ENCODE data around the gene OXCT1. TPM values are rescaled to one million over a fixed set of nuclear protein-coding genes. Genes with fewer than 3 reads are reported as not detected.

Gene OXCT1
- total and polyA plus RNA-seq, 9 donors, result 9.0 to 29.8 (median 15.4) TPM

GRCh38 chr5:41797662-41798061 lies 72.6 kb downstream of the OXCT1 start:
- TF ChIP-seq EP300 (IDR thresholded peaks at IDR 0.05) (no peak), CTCF (IDR thresholded peaks at IDR 0.05) (no peak), POLR2A (IDR thresholded peaks at IDR 0.05) (no peak)
- Histone ChIP-seq H3K9me3 (no peaks in the 10 kb centered on the region), H3K36me3 (no peaks in the 10 kb centered on the region), H3K4me1 (ENCODE audit: insufficient read depth) (peaks cover 10% of the 10 kb centered on the region), H3K4me3 (no peak overlapping the region), H3K27ac (no peak overlapping the region), H3K27me3 (no peaks in the 10 kb centered on the region)
- WGBS, 3 donors, result 97 to 100% (median 98%) methylated on average over 2 of the region's 2 CpGs
- no peak for DNase-seq
- intact Hi-C loops (cut with DNase I), result loop anchor here in 1 of 4 donors (2.0 kb wide), 1 partner anchor 45 kb away; no protein-coding TSS in a partner anchor

- Histone ChIP-seq H3K4me3 (no peak overlapping the region), H3K36me3 (no peaks in the 10 kb centered on the region), H3K27me3 (no peaks in the 10 kb centered on the region), H3K27ac (no peak overlapping the region), H3K4me1 (ENCODE audit: insufficient read depth) (peaks cover 10% of the 10 kb centered on the region), H3K9me3 (no peaks in the 10 kb centered on the region)
- intact Hi-C loops (cut with DNase I), result no loop called here
- DNase-seq, result no peak
- no peak for TF ChIP-seq POLR2A (IDR thresholded peaks at IDR 0.05)
- no peak for TF ChIP-seq CTCF (IDR thresholded peaks at IDR 0.05)
- no peak for TF ChIP-seq EP300 (IDR thresholded peaks at IDR 0.05)
Observed at GRCh38 chr5:41796061-41796460, 74.2 kb downstream of the OXCT1 start.

GRCh38 chr5:41795125-41795524 lies 75.1 kb downstream of the OXCT1 start:
- intact Hi-C loops (cut with DNase I), result no loop called here
- peaks cover 10% of the 10 kb centered on the region for H3K4me1 ChIP-seq (ENCODE audit: insufficient read depth)
- TF ChIP-seq EP300 (IDR thresholded peaks at IDR 0.05) (no peak), POLR2A (IDR thresholded peaks at IDR 0.05) (no peak), CTCF (IDR thresholded peaks at IDR 0.05) (no peak)
- H3K36me3 ChIP-seq, result no peaks in the 10 kb centered on the region
- DNase-seq, result no peak
- H3K27ac ChIP-seq, result peak overlapping the region in 1 of 2 donors; percentile 44
- no peaks in the 10 kb centered on the region for H3K9me3 ChIP-seq
- no peak overlapping the region for H3K4me3 ChIP-seq
- 74 to 84% (median 78%) methylated on average over 6 of the region's 6 CpGs for WGBS, 3 donors
- H3K27me3 ChIP-seq, result no peaks in the 10 kb centered on the region

- DNase-seq, result peak in 1 of 5 donors; percentile 30
- no peaks in the 10 kb centered on the region for H3K36me3 ChIP-seq
- no peaks in the 10 kb centered on the region for H3K27me3 ChIP-seq
- WGBS, 3 donors, result 1 to 13% (median 5%) methylated on average over 4 of the region's 4 CpGs
- TF ChIP-seq CTCF (IDR thresholded peaks at IDR 0.05), result no peak
- peaks cover 11% of the 10 kb centered on the region for H3K4me1 ChIP-seq (ENCODE audit: insufficient read depth)
- peak overlapping the region in 1 of 2 donors; percentile 44 for H3K27ac ChIP-seq
- intact Hi-C loops (cut with DNase I), result no loop called here
- no peak overlapping the region for H3K4me3 ChIP-seq
- H3K9me3 ChIP-seq, result no peaks in the 10 kb centered on the region
Observed at GRCh38 chr5:41794471-41794870, 75.8 kb downstream of the OXCT1 start.
